ENCODE measurements around the gene TCF7.
A peak's percentile ranks its signal among the peaks of the same experiment; 100 is the strongest.

TCF7 gene

DNA sequence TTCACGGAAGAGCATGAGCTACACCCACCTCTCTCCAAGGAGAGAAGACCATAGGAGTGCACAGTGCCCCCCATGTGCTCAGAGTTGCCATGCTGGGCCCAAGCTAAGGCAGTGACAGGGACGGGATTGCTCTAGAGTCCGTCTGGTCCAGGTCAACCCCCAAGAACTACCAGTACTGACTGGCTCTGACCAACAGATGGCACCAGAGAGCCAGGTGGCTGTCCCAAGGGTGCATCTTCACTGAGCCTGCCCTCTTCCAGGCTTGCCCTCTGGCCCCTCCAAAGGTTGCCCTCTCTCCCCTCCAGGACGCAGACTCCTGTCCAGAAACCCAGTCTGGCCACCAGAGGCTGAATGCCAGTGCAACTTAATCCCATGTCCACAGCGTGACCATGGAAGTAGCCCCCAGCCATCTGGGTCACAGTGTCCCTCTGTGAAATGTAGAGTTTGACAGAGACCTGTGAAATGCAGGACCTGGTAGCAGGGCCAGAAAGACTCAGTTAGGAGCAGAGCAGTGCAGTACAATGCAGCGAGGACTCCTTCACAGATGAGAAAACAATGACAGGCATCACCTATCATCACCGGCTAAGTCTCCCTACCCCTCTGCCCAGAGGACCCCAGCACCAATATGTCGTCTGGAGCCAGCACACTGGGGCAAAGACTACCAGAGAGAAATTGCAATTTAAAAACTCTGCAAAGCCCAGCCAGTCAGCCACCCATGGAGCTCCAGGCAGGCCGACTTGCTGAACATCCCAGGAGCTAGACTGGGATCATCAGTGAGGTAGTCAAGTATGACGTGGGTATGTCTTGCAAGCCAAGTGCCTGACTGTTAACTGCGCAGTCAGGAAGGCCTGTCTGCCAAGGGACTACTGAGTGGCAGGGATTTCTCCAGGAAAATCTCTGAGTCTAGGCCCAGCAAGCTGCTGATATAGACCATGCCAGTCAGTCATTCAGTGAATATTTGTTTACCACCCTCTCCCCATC, 70.0 kb downstream of the TCF7 start:
- peak; percentile 73 for DNase-seq

DNA sequence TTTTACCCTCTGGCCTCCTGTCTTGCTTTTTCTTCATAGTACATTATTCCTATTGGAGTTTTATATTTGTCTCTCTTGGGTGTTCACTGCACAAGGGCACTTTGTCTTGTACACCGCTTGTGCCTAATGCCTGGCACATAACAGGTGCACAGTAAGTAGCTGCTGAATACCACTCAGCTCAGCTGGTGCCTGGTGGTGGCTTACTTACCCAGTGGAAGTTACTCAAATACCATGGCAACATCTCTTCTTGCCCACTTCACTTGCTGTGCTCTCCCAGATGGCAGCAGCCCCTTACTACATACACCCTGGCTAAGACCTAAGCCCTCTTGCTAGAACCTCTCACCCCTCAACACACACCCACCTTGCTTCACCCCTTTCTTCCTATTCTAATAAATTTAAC, 73.6 kb downstream of the TCF7 start:
- no peak for DNase-seq

DNA sequence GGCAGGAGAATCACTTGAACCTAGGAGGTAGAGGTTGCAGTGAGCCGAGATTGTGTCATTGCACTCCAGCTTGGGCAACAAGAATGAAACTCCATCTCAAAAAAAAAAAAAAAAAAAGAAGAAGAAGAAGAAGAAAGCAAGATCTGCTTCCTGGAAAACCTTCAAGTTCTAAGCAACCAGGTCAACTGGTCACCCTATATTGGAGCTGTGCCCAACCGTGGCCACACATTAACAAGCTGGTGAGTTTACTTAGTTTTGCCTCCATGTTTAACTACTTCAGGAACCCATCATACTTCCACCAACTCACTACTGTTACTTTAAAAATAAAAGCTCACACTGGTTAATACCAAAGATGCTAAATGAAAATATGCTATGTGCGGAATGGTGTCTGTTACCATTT, 74.5 kb downstream of the TCF7 start:
- DNase-seq, result no peak

DNA sequence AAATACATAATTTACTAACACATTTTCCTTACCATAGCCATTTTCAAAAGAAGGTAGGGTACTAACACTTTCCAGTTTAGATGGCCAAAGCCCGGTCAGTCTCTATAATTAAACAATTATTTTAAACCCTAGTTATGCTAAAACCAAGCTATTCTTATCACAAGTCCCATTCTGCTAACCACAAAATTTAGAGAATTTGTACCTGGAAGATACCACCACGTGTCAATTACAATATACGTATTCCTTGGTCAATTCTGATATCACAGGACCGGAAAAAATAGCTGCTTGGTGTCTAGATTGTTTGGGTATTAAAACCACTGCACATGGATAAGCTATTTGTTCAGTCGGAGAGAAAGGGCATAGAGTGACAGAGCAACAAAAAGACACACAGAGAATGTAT, 81.2 kb downstream of the TCF7 start:
- no peak for DNase-seq

Measured in activated gamma-delta T cell treated with Interleukin-2 at 50 U/mL for 16 hours (primary cell).